RWPE1 (cell line): Measurements from ENCODE around the gene PRKAA1.

Experiments
- CTCF ChIA-PET: fragments of 350-600 bp; sonication (Branson Sonifier 250); formaldehyde crosslinking; extraction: SDS; loops from one replicate; lab custom pipeline; 2021; lab: Yijun Ruan, JAX
- POLR2A ChIA-PET: fragments of 400-600 bp; formaldehyde crosslinking; extraction: SDS; loops from one replicate; lab custom pipeline; 2020; ENCODE audit warnings: antibody characterized with exemption; ENCODE audit not compliant: low non-redundant PET; lab: Yijun Ruan, JAX
- DNase-seq: peaks from one replicate; pipeline ENCODE4 v3.0.0; 2012; ENCODE audit warnings: low spot score
- H3K27ac ChIP-seq: fragments of 450-650 bp; 2 replicates; pipeline ENCODE4 v1.5.1; 2017
- CTCF ChIP-seq: fragments of 450-650 bp; conservative IDR thresholded peaks from 2 replicates; pipeline ENCODE4 v1.5.1; 2017; ENCODE audit warnings: low read depth, mild to moderate bottlenecking

PRKAA1 gene

GRCh38 chr5:40798012-40798800 lies at the start of gene PRKAA1:
Gene PRKAA1 (minus strand): TSS chr5:40798374. CDS start chr5:40798189, 185 bp downstream.
- H3K27ac ChIP-seq, result peak within 1 kb of the TSS; percentile 95
- CTCF ChIA-PET, result interaction anchor here (0.6 to 0.7 kb wide), 6 partner anchors 10 to 244 kb away, joined by 3 to 5 read pairs (median 3); no protein-coding TSS in a partner anchor
- peak; percentile 93 for DNase-seq
- POLR2A ChIA-PET, result interaction anchor here (0.6 kb wide), 3 partner anchors 11 to 1393 kb away, joined by 4 to 8 read pairs (median 6); no protein-coding TSS in a partner anchor
- TF ChIP-seq CTCF, result peak; percentile 80

GRCh38 chr5:40847525-40847924 lies 49.4 kb upstream of the PRKAA1 start:
- POLR2A ChIA-PET, result no interaction called here
- DNase-seq, result no peak
- H3K27ac ChIP-seq, result no peak overlapping the region
- CTCF ChIA-PET, result no interaction called here
- no peak for TF ChIP-seq CTCF

- ChIA-PET CTCF (interaction anchor here (0.8 kb wide), 1 partner anchor 10 kb away, joined by 3 read pairs; no protein-coding TSS in a partner anchor), POLR2A (no interaction called here)
- TF ChIP-seq CTCF, result no peak
- no peak for DNase-seq
- no peak overlapping the region for H3K27ac ChIP-seq
Observed at GRCh38 chr5:40846371-40846770, 48.2 kb upstream of the PRKAA1 start.

GRCh38 chr5:40844565-40844964 lies 46.4 kb upstream of the PRKAA1 start:
- no peak for TF ChIP-seq CTCF
- DNase-seq, result no peak
- ChIA-PET CTCF (no interaction called here), POLR2A (no interaction called here)
- H3K27ac ChIP-seq, result no peak overlapping the region

DNA sequence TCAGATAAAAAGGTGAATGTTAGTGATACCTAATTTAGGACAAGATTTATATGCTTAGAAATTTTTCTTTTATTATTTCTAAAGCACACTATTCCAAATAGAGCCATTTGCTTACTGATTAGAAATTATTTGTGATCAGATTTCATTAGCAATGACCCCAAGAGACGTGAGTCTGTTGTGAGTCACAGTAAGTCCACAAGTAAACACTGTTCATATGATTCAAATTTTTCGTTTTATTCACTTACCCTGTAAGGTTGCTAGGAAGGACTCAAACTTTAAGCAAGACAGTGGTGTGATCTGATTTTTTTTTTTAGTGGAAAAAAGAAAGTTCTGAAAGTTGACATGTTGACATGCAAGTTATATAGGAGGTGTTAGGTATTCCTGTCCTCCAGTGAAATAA lies 44.2 kb upstream of the PRKAA1 start:
- ChIA-PET POLR2A (no interaction called here), CTCF (interaction anchor here (0.7 kb wide), 1 partner anchor 106 kb away, joined by 3 read pairs; no protein-coding TSS in a partner anchor)
- H3K27ac ChIP-seq, result no peak overlapping the region
- peak; percentile 69 for DNase-seq
- TF ChIP-seq CTCF, result no peak

- POLR2A ChIA-PET, result no interaction called here
- CTCF ChIA-PET, result interaction anchor here (0.7 to 1.2 kb wide), 2 partner anchors 39 to 105 kb away, joined by 3 read pairs; no protein-coding TSS in a partner anchor
Observed at GRCh38 chr5:40841068-40841805, 43.1 kb upstream of the PRKAA1 start, which contains the start of gene CARD6. Gene CARD6 (plus strand): TSS chr5:40841367. CDS start chr5:40841383, 16 bp downstream.

More at GRCh38 chr5:40841068-40841805, 43.1 kb upstream of the PRKAA1 start, which contains the start of gene CARD6:
- DNase-seq, result no peak
- TF ChIP-seq CTCF, result peak; percentile 21; the same call in 1 of the 2 replicates
- no peak within 1 kb of the TSS for H3K27ac ChIP-seq
